LNCAP (cell line): ENCODE data around the gene NTRK2.

Source experiments
- CTCF ChIP-seq: fragments of 450-650 bp; IDR thresholded peaks from 2 replicates; pipeline ENCODE4 v1.5.1; 2017; ENCODE audit warnings: mild to moderate bottlenecking

Gene NTRK2

GRCh38 chr9:84992381-84992780, 322.9 kb downstream of the NTRK2 start:
- no peak for TF ChIP-seq CTCF

- TF ChIP-seq CTCF = no peak
These were observed 323.6 kb downstream of the NTRK2 start for GRCh38 chr9:84993105-84993504.

GRCh38 chr9:84996029-84996428, 326.5 kb downstream of the NTRK2 start:
- TF ChIP-seq CTCF = no peak

- TF ChIP-seq CTCF = no peak
These were observed 327.2 kb downstream of the NTRK2 start for GRCh38 chr9:84996716-84997115.

GRCh38 chr9:84997472-84997871, 327.9 kb downstream of the NTRK2 start:
- no peak for TF ChIP-seq CTCF

GRCh38 chr9:84998639-84999038, 329.1 kb downstream of the NTRK2 start:
- no peak for TF ChIP-seq CTCF

- no peak for TF ChIP-seq CTCF
These were observed 330.3 kb downstream of the NTRK2 start for GRCh38 chr9:84999788-85000187.

- no peak for TF ChIP-seq CTCF
These were observed 332.4 kb downstream of the NTRK2 start for GRCh38 chr9:85001925-85002324.
